Inferior parietal cortex (tissue), 1 donor: ENCODE data around the gene PARD3.
"Not testable (repeated sequence)": the region's sequence is repeated elsewhere in the genome, so short reads cannot be mapped to it uniquely, and the experiment has no call there.

Experiments
- DNase-seq: peaks from one replicate; pipeline ENCODE4 v3.0.0-alpha.2; 2016; ENCODE audit errors: extremely low spot score

PARD3 gene

GRCh38 chr10:34648919-34649318 is 166.2 kb downstream of the PARD3 start:
- DNase-seq, result no peak

- DNase-seq, result no peak
Observed at GRCh38 chr10:34647875-34648865, 166.9 kb downstream of the PARD3 start.

DNA sequence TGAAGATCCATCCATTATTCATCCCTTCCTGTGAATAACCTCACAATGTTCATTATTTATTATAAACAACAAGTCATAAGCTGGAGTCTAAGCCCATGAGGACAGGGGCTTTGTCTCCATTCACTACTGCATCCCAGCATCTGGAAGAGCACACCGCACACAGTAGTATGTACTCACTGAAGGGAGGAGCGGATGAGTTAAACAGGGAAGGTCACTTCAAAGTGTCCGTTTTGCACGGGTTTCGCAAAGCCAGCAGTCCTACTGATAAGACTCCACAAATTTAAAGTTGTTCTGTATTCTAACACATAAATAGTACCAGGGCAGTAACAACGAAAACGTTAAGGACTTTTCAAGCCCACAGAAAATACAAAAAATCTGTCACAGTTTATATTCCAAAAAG is 167.9 kb downstream of the PARD3 start:
- DNase-seq, result no peak

DNA sequence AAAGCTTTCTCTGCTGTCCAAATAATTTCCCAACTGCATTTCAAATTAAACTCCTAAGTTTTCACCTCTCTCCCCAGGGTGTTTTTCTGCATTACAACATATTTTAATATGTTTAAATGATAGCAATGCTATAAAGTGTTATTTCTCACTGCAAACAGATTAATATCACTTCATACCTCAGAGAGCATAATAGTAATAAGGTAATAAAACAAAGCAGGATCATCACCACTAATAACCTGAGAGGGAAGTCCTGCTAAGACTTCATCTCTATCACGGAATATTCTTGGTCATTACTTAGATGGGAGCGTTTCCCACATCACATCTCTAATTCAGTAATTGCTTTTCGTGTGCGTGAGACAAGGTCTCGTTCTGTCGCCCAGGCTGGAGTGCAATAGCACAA is 168.8 kb downstream of the PARD3 start:
- no peak for DNase-seq

GRCh38 chr10:34644815-34645214 is 170.3 kb downstream of the PARD3 start:
- not testable (repeated sequence) for DNase-seq

GRCh38 chr10:34644224-34644623 is 170.9 kb downstream of the PARD3 start:
- no peak for DNase-seq

- no peak for DNase-seq
Observed at GRCh38 chr10:34643620-34644019, 171.5 kb downstream of the PARD3 start.

- DNase-seq, result no peak
Observed at GRCh38 chr10:34641913-34642558, 173.1 kb downstream of the PARD3 start.

DNA sequence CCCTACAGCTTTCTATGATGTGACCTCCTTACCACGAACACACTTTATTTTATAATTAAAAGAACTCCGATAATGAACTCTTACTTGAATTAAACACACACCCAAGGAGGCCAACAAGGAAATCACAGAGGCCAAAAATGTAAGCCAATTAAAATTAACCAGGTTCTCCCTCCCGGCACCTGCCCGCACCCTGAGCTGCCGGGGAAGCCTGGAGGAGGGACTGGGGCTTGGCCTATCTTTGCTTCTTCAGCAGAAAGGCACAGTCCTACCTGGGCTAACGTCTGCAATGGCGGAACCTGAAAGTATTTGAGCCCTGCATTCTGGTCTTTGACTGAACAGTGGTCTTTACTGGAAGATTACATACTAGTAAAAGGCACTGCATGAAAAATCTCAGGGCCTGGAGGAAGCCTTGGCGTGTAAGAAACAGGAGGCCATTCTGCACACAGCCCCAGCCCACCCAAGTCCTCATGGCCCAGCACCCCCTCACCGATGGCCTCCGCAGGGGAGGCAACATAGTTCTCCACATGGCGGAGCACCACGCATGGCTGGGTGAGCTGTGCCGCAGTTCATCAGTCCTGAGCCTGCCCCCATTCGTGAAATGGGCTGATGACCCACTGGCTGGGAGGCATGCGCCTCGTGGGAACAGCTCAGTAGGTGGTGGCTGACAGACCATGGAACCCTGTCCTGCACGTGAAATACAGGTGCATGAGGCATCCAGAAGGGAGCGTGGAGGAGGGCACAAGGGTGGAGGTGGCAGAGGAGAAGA is 173.8 kb downstream of the PARD3 start:
- no peak for DNase-seq

- peak; percentile 92 for DNase-seq
Observed at GRCh38 chr10:34638406-34639054, 176.6 kb downstream of the PARD3 start.

DNA sequence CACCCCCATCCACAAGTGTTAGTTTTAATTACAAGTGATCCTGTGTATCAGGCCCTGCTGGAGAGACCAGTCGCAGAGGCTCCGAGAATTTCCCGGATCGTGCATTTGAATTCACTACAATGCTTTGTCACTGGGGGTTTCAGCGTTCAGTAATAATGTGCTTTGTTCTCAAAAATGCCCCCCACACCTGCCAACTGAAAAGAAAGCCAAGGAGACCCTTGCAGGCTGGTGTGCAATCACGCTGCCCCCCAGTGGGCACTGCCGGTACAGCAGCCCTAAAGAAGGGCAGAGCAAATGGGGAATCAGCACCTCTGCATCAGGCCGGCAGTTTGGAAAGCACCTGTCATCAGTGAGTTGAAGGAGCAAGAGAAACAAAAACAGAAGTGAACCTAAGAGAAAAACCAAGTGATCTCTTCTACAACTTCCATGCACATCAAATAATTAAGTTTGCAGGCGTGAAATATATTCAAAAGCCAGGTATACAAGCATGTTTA is 177.6 kb downstream of the PARD3 start:
- DNase-seq, result peak; percentile 78

- DNase-seq, result no peak
Observed at GRCh38 chr10:34635111-34635510, 180.0 kb downstream of the PARD3 start.

GRCh38 chr10:34633374-34633773 is 181.7 kb downstream of the PARD3 start:
- no peak for DNase-seq

DNA sequence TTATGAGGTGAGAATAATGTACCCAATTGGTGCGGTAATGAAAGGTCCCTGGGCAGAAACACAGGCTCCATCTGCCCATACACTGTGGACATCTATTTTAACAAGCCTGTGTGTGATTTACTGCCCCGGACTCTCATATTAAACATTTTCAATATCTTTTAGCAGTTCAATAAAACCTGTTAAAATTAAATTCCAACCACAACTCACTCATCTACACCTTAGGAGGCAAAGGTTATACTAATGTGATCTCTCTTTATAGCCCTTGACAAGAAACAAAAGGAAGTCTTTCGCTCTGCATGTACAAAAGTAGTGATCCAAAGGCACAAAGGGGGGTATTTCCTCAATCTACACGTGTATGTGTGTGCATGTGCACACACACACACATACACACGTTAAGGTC is 186.0 kb downstream of the PARD3 start:
- DNase-seq, result no peak

GRCh38 chr10:34628174-34628796 is 186.8 kb downstream of the PARD3 start:
- DNase-seq, result no peak

GRCh38 chr10:34627741-34628140 is 187.4 kb downstream of the PARD3 start:
- DNase-seq, result no peak

DNA sequence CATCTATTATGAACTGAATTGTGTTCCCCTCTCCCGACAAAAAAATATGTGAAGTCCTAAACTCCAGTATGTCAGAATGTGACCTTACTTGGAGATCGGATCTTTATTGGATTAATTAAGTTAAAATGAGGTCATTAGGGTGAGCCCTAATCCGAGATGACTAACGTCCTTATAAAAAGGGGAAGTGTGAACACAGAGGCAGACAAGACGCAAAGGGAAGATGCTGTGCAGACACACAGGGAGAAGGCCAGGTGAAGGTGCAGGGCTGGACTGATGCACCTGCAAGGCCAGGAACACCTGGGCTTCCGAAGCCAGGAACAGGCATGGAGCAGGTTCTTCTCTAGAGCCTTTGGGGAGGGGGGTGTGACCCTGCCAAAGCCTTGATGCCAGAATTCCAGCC is 187.8 kb downstream of the PARD3 start:
- no peak for DNase-seq

DNA sequence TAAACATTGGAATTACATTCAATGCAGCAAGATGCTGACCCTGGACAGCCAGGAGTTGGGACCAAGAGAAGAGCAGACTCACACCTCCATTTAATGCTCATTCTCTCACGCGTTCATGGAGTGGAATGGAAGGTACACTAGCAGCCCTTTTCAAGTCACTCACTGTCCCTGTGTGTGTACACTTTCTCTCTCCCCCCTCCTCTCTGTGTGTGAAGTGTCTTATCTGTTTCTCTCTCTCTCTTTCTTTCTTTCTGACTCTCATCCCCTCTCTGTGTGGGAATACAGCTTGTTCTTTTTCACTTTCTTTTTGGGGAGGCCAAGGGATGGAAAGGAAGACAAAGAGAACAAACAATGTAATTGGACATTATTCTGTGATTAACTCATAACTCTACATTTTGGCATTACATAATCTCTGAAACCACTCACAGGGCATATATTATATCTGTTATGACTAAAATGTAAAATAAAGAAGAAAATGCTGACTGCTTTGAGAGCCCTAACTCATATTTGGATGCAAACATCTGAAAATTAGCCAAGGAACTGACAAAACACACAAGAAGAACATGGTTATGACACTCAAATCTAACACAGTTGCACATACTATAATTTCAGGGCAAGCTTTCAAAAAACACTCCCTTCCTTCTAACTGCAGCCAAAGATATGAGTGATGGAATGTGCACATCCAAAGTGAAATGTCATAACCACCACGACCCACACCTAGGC is 188.8 kb downstream of the PARD3 start:
- DNase-seq, result no peak

GRCh38 chr10:34624323-34625153 is 190.6 kb downstream of the PARD3 start:
- DNase-seq, result no peak

- DNase-seq, result no peak
Observed at GRCh38 chr10:34622945-34623344, 192.2 kb downstream of the PARD3 start.
